ENCODE data around the gene GDI1. TPM values are rescaled to one million over a fixed set of nuclear protein-coding genes. Genes with fewer than 3 reads are reported as not detected.

The GDI1 gene
- total RNA-seq, 1 donor from 2014 or later, result 144 TPM

DNA sequence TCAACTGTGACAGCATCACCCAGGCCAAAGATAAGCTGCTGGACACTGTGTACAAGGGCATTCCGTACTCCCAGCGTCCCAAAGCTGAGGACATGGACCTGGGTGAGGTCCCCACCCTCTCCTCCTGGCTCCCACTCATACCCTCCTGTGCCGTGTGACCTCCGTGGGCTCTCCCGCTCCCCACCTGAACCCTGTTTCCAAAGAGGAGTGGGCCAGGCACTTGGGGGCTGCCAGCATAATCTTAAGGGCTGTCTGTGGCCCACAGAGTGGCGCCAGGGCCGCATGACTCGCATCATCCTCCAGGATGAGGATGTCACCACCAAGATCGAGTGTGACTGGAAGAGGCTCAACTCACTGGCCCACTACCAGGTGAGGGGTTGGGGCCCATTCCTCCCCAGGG lies 32.2 kb downstream of the GDI1 start:
- TF ChIP-seq, protein P1, sequence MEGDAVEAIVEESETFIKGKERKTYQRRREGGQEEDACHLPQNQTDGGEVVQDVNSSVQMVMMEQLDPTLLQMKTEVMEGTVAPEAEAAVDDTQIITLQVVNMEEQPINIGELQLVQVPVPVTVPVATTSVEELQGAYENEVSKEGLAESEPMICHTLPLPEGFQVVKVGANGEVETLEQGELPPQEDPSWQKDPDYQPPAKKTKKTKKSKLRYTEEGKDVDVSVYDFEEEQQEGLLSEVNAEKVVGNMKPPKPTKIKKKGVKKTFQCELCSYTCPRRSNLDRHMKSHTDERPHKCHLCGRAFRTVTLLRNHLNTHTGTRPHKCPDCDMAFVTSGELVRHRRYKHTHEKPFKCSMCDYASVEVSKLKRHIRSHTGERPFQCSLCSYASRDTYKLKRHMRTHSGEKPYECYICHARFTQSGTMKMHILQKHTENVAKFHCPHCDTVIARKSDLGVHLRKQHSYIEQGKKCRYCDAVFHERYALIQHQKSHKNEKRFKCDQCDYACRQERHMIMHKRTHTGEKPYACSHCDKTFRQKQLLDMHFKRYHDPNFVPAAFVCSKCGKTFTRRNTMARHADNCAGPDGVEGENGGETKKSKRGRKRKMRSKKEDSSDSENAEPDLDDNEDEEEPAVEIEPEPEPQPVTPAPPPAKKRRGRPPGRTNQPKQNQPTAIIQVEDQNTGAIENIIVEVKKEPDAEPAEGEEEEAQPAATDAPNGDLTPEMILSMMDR (conservative IDR thresholded peaks at IDR 0.05; ENCODE audit: low read depth, low read length), result no peak
- no peak overlapping the region for H3K4me3 ChIP-seq (ENCODE audit: low read depth, low read length)
- DNase-seq (ENCODE audit: low read depth), result no peak

DNA sequence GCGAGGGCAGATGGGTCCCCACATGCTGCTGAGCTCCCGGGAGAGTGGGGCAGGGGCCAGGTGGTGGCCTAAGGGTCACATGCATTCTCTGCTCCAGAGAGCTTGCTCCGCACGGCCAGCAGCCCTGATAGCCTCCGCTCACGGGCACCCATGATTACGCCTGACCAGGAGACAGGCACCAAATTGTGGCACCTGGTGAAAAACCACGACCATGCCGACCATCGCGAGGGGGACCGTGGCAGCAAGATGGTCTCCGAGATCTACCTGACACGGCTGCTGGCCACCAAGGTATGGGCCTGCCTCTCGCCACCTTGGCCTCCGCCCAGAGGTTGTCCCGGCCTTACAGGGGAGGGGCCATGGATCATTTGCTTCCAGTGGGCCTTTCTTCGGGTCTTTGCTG lies 32.9 kb downstream of the GDI1 start:
- no peak overlapping the region for H3K4me3 ChIP-seq (ENCODE audit: low read depth, low read length)
- no peak for DNase-seq (ENCODE audit: low read depth)
- TF ChIP-seq, protein P1 (conservative IDR thresholded peaks at IDR 0.05; ENCODE audit: low read depth, low read length), result no peak

DNA sequence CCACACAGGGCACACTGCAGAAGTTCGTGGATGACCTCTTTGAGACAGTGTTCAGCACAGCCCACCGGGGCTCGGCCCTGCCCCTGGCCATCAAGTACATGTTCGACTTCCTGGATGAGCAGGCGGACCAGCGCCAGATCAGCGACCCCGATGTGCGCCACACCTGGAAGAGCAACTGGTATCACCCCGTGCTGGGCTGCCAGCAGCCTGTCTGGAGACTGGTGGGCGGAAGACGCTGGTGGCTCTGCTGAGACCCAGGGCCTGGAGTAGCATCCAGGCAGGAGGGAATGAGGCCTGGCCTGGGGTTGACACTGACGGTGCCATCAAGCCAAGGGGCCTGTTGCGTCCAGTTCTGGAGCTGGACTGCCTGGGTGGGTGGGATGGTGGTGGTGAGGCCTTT lies 33.5 kb downstream of the GDI1 start:
- TF ChIP-seq, protein P1 (conservative IDR thresholded peaks at IDR 0.05; ENCODE audit: low read depth, low read length), result no peak
- no peak for DNase-seq (ENCODE audit: low read depth)
- no peak overlapping the region for H3K4me3 ChIP-seq (ENCODE audit: low read depth, low read length)

DNA sequence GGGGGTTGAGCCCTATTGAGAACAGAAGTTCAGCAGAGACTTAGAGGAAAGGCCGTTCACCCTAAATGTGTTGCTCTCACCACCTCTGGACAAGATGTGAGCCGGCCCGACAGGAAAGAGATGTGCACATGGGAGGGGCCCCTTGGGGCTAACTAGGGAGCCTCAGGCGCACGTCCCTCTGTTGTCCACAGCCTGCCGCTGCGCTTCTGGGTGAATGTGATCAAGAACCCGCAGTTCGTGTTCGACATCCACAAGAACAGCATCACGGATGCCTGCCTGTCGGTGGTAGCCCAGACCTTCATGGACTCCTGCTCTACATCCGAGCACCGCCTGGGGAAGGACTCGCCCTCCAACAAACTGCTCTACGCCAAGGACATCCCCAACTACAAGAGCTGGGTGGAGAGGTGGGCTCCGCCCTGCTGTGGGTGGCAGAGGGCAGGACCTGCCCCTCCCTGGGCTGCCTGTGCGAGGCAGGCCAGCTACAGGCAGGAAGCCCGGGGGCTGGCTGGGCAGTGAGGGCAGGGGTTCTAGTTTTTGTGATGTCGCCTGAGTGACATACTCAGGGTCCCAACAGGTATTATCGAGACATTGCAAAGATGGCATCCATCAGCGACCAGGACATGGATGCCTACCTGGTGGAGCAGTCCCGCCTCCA lies 34.1 kb downstream of the GDI1 start:
- H3K4me3 ChIP-seq (ENCODE audit: low read depth, low read length), result no peak overlapping the region
- TF ChIP-seq, protein P1 (conservative IDR thresholded peaks at IDR 0.05; ENCODE audit: low read depth, low read length), result no peak
- no peak for DNase-seq (ENCODE audit: low read depth)

DNA sequence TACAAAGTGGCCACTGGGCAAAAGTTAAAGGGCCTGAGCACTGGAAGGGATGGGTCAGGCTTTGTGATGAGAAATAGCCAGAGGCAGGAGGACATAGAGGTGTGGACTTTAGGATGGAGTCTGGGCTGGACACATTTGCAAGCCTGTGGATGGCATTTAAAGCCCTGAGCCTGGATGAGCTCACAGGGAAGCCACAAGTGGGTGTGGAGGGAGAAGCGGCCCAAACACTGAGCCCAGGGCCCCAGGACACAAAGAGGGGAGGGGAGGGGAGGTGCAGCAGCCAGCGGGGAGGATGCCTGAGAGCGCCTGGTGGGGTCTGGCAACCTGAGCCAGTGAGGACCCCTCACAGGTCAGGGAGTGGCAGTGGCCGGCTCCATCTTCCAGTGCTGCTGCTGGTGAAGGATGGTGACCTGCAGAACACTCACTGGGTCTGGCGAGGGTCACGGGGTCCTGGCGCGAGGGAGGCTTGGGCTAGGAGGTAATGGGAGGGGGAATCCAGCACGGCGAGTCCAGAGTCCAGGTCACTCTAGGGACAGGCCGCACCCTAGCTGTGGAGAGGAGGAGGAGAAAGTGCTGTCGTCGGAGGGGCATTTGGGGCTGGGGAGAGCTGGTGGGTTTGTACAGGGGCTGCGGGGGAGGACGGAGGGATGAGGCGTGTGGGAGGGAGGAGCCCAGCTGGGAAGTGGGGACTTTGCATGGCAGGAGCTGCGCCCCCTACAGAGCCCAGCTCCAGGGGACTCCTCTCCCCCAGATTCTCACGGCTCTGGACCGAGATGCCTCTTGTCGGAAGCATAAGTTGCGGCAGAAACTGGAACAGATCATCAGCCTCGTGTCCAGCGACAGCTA lies 35.1 kb downstream of the GDI1 start:
- TF ChIP-seq, protein P1 (conservative IDR thresholded peaks at IDR 0.05; ENCODE audit: low read depth, low read length), result no peak
- DNase-seq (ENCODE audit: low read depth), result no peak
- no peak overlapping the region for H3K4me3 ChIP-seq (ENCODE audit: low read depth, low read length)

DNA sequence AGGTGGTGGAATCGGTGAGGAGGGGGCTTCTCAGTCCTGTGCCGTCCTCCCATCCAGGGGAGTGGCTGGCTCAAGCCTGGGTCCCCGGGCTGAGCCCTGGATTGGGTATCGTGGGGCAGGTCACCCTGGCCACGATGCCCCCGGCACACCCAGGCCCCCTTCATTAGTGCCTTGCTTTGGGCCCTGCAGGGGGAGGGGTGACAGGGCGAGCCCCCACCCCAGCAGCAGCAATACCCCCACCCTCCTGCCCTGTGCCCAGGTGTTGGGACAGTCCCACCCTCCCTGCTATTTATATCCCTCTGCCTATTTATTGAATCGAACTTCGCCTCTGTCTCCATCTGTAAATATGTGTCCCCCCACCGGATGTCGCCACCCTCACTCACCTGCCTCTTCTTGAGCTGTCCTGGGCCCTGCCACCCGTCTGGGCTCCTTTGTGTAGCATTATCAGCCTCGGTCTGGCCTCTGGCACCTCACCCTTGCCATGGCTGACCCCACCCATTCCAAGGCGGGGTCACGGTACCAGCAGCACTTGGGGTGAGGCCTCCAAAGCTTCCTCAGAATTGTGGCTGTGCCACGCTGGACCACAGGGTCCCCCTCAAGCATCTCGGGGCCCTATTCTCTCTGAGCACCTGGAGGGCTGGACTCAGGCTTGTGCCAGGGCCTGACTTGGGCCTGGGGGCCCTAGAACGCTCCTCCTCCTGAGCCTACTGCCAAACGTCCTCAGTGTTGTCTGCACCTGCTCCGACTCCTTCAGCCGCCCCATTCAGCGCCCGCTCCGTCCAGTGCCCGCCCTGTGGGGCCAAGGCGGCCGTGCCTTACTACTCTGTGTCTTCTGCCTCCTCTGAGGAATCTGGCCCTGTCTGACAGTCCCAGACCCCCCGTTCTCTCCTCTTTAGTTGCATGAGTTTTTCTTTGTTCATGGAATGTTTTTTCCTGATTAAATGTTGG lies 36.0 kb downstream of the GDI1 start:
- no peak for DNase-seq (ENCODE audit: low read depth)
- H3K4me3 ChIP-seq (ENCODE audit: low read depth, low read length), result no peak overlapping the region
- TF ChIP-seq, protein P1 (conservative IDR thresholded peaks at IDR 0.05; ENCODE audit: low read depth, low read length), result no peak
